Measurements from ENCODE around the gene NAA15.

NAA15 gene

DNA sequence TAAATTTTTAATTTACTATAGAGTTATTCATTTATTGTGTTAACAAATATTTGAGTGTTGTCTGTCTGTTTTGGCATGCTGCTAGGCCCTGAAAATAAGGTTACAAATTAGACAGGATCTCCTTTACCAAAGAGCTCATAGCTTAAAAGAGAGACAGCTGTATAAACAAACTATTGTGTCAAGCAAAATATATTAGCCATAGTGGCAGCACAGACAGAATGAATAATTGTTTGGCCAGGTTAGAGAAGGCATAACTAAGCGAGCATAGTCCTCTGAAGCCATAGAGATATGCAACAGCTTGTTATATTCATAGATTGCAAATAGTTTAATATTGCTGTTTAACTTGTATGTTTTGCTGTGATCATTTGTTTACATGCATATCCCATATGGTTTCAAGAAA, 67.7 kb downstream of the NAA15 start:
- TF ChIP-seq GATA3 (IDR thresholded peaks at IDR 0.05; ENCODE audit: low read depth, low read length) (no peak), GATA2 (IDR thresholded peaks at IDR 0.05; ENCODE audit: low read depth, low read length) (no peak)

DNA sequence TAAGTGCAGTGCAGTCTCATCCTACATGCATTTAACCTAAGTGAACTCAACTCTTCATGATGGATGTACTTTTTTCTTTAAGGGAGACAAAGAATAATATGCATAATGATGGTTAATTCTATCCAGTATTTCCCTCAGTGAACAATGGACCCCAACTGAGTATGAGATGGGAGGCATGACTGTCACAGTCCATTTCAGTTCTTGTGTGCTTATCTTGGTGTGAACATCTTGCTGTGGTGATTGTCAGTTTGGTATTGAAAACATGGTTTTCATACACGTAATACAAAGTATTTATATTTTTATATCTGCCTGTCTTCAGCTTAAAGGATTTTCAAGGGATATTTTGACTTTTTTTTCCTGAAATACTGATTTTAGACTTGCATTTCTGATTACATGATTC, 72.9 kb downstream of the NAA15 start:
- TF ChIP-seq GATA3 (IDR thresholded peaks at IDR 0.05; ENCODE audit: low read depth, low read length) (no peak), GATA2 (IDR thresholded peaks at IDR 0.05; ENCODE audit: low read depth, low read length) (no peak)

DNA sequence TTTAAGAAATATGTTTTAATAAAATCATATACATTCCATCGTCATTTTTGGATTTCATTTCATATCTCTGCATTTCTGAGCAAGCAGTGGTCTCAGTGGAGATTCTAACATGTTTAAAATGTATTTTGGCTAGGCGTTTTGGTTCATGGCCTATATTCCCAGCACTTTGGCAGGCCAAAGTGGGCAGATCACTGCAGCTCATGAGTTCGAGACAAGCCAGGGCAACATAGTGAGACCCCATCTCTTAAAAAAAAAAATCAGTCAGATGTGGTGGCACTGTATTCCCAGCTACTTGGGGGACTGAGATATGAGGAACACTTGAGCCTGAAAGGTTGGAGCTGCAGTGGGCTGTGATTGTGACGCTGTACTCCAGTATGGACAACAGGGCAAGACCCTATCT, 85.1 kb downstream of the NAA15 start:
- no peak for TF ChIP-seq GATA3 (IDR thresholded peaks at IDR 0.05; ENCODE audit: low read depth, low read length)
- TF ChIP-seq GATA2 (IDR thresholded peaks at IDR 0.05; ENCODE audit: low read depth, low read length), result no peak

DNA sequence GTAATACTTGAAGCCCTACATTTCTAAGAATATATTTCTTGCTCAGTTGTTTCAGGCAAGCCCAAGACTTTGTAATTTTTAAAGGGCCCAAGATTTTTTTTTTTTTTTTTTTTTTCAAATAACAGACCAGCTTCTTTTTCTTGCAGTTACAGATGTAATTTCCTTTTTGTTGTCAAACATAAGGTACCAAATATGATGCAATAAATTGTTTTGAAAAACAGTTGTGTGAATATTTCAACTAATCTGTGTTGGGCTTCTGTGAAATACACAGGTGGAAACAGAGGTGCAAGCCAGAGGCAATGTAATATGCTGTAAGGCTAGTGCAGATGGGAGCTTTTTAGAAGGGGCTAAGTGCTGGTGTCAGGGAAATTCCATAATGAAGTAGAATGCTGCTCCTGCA, 87.8 kb downstream of the NAA15 start:
- TF ChIP-seq GATA2 (IDR thresholded peaks at IDR 0.05; ENCODE audit: low read depth, low read length), result no peak
- no peak for TF ChIP-seq GATA3 (IDR thresholded peaks at IDR 0.05; ENCODE audit: low read depth, low read length)

DNA sequence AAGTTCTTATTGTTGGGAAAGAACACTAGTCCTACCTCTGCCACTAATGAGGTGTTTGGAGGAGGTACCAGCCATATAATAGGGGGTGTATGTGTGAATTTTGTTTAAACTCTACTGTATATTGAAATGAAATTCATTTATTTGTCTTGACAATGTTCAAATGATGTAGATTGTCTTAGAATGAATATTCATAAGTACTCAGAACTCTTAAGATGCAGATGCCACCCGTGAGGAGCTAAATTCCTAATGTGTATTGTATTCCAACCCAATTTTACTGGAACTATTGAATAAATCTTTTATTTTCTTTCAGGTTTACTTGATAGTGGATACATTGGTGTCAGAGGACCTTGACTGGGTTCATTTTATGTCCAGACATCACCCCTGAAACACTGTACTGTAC, 88.7 kb downstream of the NAA15 start:
- no peak for TF ChIP-seq GATA3 (IDR thresholded peaks at IDR 0.05; ENCODE audit: low read depth, low read length)
- no peak for TF ChIP-seq GATA2 (IDR thresholded peaks at IDR 0.05; ENCODE audit: low read depth, low read length)

DNA sequence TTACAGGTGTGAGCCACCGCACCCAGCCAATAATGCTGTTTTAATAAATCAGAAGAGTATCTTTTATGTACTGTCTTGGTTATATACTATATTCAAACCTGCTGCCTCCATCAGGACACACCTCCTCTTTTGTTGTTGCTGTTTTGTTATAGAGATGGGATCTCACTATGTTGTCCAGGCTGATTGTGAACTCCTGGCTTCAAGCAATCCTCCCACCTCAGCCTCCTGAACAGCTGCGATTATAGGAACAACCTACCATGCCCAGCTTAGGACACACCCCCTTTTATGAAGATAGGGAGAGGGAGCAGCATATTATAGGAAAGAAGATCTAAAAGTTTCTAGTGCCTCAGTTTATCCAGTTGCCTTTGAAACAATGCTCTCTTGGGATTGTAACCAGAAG, 90.4 kb downstream of the NAA15 start:
- no peak for TF ChIP-seq GATA3 (IDR thresholded peaks at IDR 0.05; ENCODE audit: low read depth, low read length)

DNA sequence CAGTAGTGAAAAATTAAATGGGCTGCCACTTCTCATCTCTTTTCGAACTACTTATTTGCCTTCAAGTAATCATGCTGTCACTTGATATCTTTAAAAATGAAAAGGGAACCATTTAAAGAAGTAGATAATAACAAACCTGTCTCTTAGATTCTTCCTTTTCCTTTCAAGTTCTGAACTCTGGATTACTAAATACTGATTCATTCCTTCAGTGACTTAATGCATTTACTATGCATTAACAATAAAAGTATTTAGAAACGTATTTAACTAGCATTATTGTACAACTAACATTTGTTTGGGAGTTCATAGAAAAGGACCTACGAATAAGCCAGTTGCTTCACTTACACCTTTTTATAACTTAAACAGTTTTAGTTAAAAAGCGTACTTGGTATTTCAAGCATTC, 91.5 kb downstream of the NAA15 start:
- TF ChIP-seq GATA3 (IDR thresholded peaks at IDR 0.05; ENCODE audit: low read depth, low read length), result no peak
- no peak for TF ChIP-seq GATA2 (IDR thresholded peaks at IDR 0.05; ENCODE audit: low read depth, low read length)

DNA sequence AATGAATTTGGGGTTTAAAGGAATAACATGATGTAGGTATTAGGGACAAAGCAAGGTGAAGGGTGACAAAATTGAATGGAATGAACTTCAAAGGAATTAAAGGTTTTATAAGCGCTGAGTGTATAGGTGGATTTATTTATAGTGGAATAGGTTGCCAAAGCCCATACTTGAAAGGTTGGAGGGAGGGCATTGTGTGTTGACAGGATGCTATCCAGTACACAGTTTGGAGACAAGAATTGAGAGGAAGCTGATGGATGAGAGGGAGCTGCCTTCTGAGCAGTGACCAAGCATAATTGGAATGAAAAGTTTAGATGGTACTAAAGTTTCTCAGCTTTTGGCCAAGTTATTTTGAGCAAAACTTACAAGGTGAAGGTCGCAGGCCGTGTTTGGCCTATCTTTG, 100.1 kb downstream of the NAA15 start:
- no peak for TF ChIP-seq GATA2 (IDR thresholded peaks at IDR 0.05; ENCODE audit: low read depth, low read length)
- TF ChIP-seq GATA3 (IDR thresholded peaks at IDR 0.05; ENCODE audit: low read depth, low read length), result no peak

DNA sequence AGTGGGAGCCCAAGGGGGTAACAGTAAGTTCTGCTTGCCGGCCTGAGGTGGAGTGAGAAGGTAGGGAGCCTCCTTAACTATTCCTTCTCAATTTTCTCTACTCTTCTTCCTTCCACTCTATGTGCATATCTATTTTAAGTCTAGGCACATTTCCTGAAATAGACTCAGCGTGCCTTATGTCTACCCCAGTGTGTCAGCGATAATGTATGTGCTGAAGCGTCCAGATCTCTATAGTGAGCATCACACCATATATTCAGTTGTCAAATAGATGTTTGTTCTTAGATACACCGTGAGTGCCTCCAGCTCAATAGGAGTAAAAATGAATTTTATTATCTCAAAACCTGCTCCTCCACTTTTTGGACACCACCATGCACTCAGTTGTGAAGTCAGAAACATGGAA, 101.1 kb downstream of the NAA15 start:
- TF ChIP-seq GATA2 (IDR thresholded peaks at IDR 0.05; ENCODE audit: low read depth, low read length) (no peak), GATA3 (IDR thresholded peaks at IDR 0.05; ENCODE audit: low read depth, low read length) (no peak)

DNA sequence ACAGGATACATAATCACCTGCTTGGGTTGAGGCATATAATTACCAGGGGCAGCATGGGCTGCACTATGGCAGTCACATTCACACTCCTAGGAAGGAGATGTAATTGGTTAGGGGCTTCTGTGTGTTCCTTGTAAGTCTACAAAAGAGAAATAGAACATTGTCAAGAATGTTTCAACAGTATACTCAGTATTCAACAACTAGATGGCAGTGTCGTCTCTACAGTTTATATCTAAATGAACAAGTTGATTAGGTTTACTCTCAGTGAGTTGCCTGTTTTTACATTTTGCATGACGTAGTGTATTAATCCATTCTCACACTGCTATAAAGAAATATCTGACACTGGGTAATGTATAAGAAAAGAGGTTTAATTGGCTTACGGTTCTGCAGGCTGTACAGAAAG, 102.2 kb downstream of the NAA15 start:
- no peak for TF ChIP-seq GATA3 (IDR thresholded peaks at IDR 0.05; ENCODE audit: low read depth, low read length)
- TF ChIP-seq GATA2 (IDR thresholded peaks at IDR 0.05; ENCODE audit: low read depth, low read length), result no peak

DNA sequence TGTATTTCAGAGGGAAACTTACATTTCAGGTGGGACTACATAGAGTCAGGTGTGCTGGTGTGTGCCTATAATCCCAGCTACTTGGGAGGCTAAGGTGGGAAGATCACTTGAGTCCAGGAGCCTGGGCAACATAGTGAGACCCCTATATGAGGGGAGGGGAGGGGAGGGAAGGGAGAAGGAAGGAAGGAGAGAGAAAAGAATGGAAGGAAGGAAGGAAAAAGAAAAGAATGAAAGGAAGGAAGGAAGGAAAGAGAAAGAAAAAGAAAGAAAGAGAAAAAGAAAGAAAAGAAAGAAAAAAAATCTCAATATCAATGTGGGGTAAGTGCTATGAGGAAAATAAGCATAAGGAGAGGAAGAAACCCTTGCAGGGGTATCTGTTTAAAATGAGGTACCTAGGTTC, 109.0 kb downstream of the NAA15 start:
- no peak for TF ChIP-seq GATA3 (IDR thresholded peaks at IDR 0.05; ENCODE audit: low read depth, low read length)
- TF ChIP-seq GATA2 (IDR thresholded peaks at IDR 0.05; ENCODE audit: low read depth, low read length), result no peak

DNA sequence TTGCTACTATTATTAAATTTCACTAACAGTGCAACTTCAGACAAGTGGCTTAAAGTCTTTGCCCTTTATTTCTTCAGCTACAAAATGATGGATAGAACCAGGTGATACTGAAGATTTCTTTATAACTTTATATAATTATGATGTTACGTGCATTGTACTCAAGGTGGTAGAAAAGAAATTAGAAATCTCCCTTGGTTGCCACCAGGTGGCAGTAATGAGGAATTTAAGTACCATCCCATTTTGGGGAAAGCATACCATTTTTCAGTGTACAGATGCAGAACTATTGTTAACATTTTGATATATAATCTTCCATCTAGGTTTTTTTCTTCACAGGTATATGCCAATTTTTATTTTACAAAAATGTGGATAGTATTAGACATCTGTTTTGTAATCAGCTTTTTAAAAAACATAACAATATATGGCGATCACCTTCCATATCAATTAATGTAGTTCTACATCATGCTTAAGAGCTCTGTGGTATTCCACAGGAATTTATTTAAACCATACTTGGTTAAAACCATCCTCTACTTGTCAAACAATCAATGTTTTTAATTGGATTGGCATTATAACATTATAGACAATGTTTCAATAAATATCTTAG, 114.9 kb downstream of the NAA15 start:
- no peak for TF ChIP-seq GATA2 (IDR thresholded peaks at IDR 0.05; ENCODE audit: low read depth, low read length)
- no peak for TF ChIP-seq GATA3 (IDR thresholded peaks at IDR 0.05; ENCODE audit: low read depth, low read length)

DNA sequence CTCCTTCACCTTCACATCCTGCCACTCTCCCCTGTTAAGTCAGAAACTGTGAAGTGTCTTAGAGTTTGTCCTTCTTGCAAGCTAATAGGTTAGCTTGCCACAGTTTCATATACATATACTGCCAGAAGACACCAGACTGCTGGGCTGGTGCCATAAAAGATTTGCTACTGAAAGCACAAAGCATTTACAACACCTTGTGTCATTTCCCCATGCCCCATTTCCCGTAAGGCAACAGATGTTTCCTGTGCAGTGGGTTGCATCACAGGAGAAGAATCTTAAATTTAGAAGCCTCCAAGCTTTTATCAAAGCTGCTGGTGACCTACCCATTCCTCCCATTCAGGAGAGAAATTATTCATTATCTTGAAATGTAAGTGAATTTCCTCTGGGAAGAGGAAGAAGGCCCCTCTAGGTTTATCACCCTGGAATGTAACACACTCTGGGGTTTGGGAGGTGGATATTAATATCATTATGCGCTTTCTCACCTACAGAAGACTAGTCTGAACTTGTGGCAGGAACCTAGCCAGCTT, 118.1 kb downstream of the NAA15 start:
- no peak for TF ChIP-seq GATA2 (IDR thresholded peaks at IDR 0.05; ENCODE audit: low read depth, low read length)
- TF ChIP-seq GATA3 (IDR thresholded peaks at IDR 0.05; ENCODE audit: low read depth, low read length), result no peak

DNA sequence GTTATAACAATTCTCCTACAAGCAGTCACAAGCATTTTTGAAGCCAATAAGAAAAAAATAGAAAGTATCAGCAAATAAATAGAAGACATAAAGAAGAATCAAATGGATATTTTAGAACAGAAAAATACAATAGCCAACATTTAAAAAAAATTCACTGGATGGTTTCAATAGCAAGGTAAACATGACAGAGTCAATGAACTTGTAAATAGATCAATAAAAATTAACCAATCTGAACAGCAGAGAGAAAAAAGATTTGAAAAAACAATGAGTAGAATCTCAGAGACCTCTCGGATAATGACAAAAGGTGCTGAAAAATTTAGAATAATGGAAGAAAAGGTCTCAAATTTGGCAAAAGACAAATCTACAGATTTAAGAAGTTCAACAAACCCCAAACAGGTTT, 119.3 kb downstream of the NAA15 start:
- TF ChIP-seq GATA2 (IDR thresholded peaks at IDR 0.05; ENCODE audit: low read depth, low read length), result no peak
- no peak for TF ChIP-seq GATA3 (IDR thresholded peaks at IDR 0.05; ENCODE audit: low read depth, low read length)

DNA sequence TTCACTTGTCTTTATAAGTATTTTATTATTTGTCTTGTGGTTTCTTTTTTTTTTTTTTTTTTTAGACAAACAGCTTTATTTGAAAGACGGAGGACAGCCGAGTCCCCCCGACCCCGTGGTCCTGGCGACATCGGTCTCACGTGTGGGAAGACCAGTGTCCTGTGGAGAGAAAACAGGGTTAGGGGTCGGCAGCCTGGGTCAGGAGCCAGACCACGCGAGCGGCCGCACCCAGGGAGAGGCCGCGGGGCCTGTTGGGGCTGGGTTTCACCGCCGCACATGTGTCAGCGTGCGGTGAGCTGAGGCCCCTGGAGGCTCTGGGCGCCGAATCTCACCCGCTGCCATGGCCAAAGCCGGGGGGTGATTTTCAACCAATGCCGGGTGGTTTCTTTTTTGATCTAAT, 134.8 kb downstream of the NAA15 start:
- no peak for TF ChIP-seq GATA2 (IDR thresholded peaks at IDR 0.05; ENCODE audit: low read depth, low read length)
- TF ChIP-seq GATA3 (IDR thresholded peaks at IDR 0.05; ENCODE audit: low read depth, low read length), result no peak

DNA sequence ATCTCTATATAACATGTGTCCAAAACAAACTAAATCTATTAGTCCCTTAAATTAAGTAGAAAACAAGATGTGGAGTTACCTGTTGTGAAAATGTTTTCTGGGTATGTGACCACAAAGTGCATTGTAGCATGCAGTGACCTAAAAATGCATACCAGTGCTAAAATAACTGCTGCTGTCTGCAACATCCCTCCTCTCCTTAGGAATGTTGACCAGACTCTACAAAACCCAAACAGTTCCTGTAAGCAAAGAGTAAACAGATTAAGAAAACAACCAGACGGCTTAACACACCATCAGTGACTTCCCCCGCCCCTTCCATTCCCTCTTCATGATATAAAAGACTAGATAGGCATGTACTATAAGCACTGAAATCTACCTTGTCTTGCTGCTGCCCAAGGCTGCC, 136.8 kb downstream of the NAA15 start:
- no peak for TF ChIP-seq GATA2 (IDR thresholded peaks at IDR 0.05; ENCODE audit: low read depth, low read length)
- TF ChIP-seq GATA3 (IDR thresholded peaks at IDR 0.05; ENCODE audit: low read depth, low read length), result no peak

Data from SH-SY5Y (cell line).